BLaER1 treated with 17β-estradiol and CSF1 and Interleukin-3, amounts not matched to agents 10 nM and 100 nM (cell line): ENCODE measurements around the gene COPG2.

Experiments used
- H3K27ac ChIP-seq, 11 experiments: shearing (Covaris generic); formaldehyde crosslinking; 2 replicates each; pipeline ENCODE4 v1.8.1; 2022
- H3K27me3 ChIP-seq, 11 experiments: shearing (Covaris generic); formaldehyde crosslinking; 2 replicates each; pipeline ENCODE4 v1.8.1; 2022
- H3K36me3 ChIP-seq, 11 experiments: shearing (Covaris generic); formaldehyde crosslinking; 2 replicates each; pipeline ENCODE4 v1.8.1; 2022
- H3K4me1 ChIP-seq, 10 experiments: shearing (Covaris generic); formaldehyde crosslinking; 2 replicates each; pipeline ENCODE4 v1.8.1; 2022
- H3K4me2 ChIP-seq, 11 experiments: shearing (Covaris generic); formaldehyde crosslinking; 2 replicates each; pipeline ENCODE4 v1.8.1; 2022
- H3K4me3 ChIP-seq, 10 experiments: shearing (Covaris generic); formaldehyde crosslinking; 2 replicates each; pipeline ENCODE4 v1.8.1; 2022
- H3K9ac ChIP-seq, 11 experiments: shearing (Covaris generic); formaldehyde crosslinking; 2 replicates each; pipeline ENCODE4 v1.8.1; 2022
- H3K9me3 ChIP-seq, 11 experiments: shearing (Covaris generic); formaldehyde crosslinking; replicated peaks in 1 of 11; 2 replicates each; pipeline ENCODE4 v1.8.1; 2022
- H4K20me1 ChIP-seq, 11 experiments: shearing (Covaris generic); formaldehyde crosslinking; 2 replicates each; pipeline ENCODE4 v1.8.1; 2022
- Cebpa-rat ChIP-seq, 11 experiments: shearing (Covaris generic); IDR thresholded peaks; 2 replicates each; pipeline ENCODE4 v1.8.1; 2022

Gene COPG2

DNA sequence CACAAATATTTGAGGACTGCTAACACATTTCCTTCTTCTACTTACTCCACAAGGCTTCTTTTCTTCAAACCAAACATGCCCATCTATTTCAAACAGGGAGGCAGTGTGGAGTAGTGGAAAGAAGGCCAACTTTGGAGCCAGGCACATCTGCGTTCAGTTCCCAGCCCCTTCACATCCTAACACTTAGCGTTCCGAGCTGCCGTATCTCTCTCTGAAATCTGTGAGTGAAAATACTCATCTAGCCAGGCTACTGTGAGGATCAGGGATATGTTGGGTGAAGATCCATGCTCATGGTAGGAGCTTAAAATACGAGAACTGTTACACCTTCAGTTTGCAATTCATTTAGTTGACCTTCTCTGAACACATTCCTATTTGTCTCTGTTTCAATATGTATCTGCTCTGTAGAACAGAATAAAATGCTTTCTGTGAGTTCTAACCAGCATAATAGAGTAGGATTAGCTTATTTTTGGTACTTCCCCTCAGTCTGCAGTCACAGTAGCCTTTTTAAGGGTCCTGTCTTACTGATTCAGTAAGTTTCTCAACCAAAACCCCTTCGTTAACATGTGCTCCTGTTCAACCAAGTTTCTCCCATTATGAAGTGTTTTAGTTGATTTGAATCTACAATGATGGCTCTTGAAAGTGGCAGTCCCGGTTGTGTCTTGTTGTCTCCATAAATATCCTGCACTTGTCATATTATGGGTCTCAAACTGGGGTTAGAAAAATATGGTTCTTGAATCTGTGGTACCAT lies 180.0 kb downstream of the COPG2 start:
- Histone ChIP-seq H3K36me3 (0 out of 22 replicates have a peak, but pooled peaks cover 0 to 4% (median 0%) of the 10 kb centered on the region in 11 experiments), H3K9ac (no peak overlapping the region), H4K20me1 (no peaks in the 10 kb centered on the region), H3K27ac (no peak overlapping the region), H3K4me3 (no peak overlapping the region), H3K27me3 (peaks cover 15 to 48% (median 39%) of the 10 kb centered on the region in 11 experiments), H3K9me3 (peaks cover 44 to 53% (median 50%) of the 10 kb centered on the region in 11 experiments), H3K4me1 (peaks cover 0 to 7% (median 0%) of the 10 kb centered on the region in 10 experiments; a peak in 1 of 20 replicates), H3K4me2 (no peak overlapping the region)
- TF ChIP-seq Cebpa-rat (IDR thresholded peaks at IDR 0.05) = no peak

DNA sequence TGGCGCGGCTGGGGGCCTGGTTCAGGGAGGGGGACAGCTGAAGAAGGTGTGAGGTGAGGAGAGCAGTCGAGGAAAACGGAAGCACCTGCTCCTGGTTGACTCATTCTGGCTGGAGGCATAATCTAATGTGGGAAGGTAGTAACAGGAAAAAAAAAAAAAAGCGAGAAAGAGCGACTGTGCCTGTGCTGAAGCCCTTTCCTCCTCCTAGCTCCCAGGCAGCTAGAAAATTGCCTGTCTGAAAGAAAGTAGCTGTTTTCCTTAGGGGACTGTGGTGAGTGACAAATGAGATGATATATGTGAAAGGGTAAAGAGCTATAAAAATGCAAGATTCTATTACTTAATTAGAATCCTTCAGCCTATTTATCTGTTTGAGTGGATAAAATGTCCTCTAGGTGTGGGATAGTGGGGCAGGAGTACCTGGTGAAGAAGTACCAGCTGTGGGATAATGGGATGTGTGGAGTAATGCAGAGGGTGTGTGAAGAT lies 181.6 kb downstream of the COPG2 start:
- H3K27ac ChIP-seq = no peak overlapping the region
- no peak overlapping the region for H3K4me3 ChIP-seq
- H3K9me3 ChIP-seq = peaks cover 28 to 37% (median 34%) of the 10 kb centered on the region in 11 experiments
- H3K27me3 ChIP-seq = peaks cover 15 to 32% (median 28%) of the 10 kb centered on the region in 11 experiments
- H3K4me2 ChIP-seq = peak overlapping the region in 8 of 11 experiments; percentile 19 to 39 (median 28); a peak in 6 of 22 replicates
- no peak overlapping the region for H3K9ac ChIP-seq
- peaks cover 0 to 7% (median 0%) of the 10 kb centered on the region in 10 experiments; a peak in 1 of 20 replicates for H3K4me1 ChIP-seq
- H4K20me1 ChIP-seq = no peaks in the 10 kb centered on the region
- H3K36me3 ChIP-seq = no peaks in the 10 kb centered on the region
- TF ChIP-seq Cebpa-rat (IDR thresholded peaks at IDR 0.05) = no peak

DNA sequence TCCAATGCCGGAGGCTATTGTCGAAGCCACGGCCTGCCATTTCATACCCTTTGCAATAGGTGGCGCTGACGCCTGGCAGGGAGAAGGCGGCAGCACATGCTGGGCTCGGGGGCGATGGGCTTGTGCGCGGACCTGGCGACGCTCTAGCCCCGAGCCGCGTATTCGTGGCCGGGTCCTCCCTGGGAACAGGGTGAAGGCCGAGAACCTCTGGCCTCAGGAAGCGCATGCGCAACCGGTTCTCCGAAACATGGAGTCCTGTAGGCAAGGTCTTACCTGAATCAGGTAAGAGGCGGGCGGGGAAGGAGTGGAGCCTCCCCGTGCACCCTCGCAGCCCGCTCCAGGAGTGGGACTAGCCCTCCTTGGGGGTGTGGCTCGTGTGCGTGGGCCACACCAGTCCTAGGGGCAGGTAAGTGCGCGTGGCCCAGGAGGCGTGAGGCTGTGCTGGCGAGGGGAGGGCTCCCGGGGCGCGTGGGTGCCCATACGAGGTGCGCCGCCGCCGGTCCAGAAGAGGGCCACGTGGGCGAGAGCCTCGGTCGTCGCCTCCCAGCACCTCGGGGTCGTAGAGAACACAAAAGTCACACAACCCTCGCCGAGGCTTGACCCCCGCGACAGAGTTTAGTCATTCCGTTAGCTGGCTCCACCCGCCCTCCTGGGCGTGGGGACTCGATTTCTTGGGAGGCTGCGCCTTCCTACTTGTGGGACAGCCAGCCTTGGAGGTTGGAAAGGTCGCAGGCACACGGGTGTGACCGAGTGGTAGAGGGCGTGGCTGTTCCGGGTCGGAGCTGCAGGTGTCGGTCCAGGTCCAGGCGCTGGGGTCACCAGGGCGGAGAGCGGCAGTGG lies 182.2 kb downstream of the COPG2 start:
- no peak for TF ChIP-seq Cebpa-rat (IDR thresholded peaks at IDR 0.05)
- Histone ChIP-seq H3K9me3 (peaks cover 22 to 31% (median 28%) of the 10 kb centered on the region in 11 experiments), H3K36me3 (no peaks in the 10 kb centered on the region), H3K4me3 (0 out of 20 replicates have a peak overlapping the region, but pooled peaks of 1 of the 10 experiments have one; percentile 20), H3K27ac (no peak overlapping the region), H3K9ac (no peak overlapping the region), H3K4me1 (peaks cover 0 to 7% (median 0%) of the 10 kb centered on the region in 10 experiments; a peak in 1 of 20 replicates), H4K20me1 (no peaks in the 10 kb centered on the region), H3K4me2 (peak overlapping the region in 10 of 11 experiments; percentile 0 to 39 (median 24); a peak in 11 of 22 replicates), H3K27me3 (peaks cover 15 to 26% (median 23%) of the 10 kb centered on the region in 11 experiments)

DNA sequence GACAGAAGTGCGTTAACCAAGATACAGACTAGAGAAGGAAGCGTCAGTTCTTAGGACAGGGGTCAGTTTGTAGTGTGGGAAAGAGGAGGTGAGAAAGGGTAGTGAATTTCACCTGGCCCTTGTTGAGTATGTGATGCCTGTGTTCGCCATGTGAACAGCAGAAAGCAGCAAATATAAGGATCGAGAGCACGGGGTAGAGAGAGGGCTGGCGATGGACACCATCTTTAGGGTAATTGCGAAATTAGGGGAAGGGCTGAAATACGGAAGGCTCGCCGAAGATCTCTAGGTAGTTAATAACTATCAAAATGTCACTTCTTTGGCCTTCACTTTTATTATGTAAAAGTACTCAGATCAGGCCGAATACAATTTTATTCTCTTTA lies 182.8 kb downstream of the COPG2 start:
- peaks cover 0 to 7% (median 0%) of the 10 kb centered on the region in 10 experiments; a peak in 1 of 20 replicates for H3K4me1 ChIP-seq
- H4K20me1 ChIP-seq = no peaks in the 10 kb centered on the region
- no peaks in the 10 kb centered on the region for H3K36me3 ChIP-seq
- no peak overlapping the region for H3K27ac ChIP-seq
- peaks cover 15 to 23% (median 20%) of the 10 kb centered on the region in 11 experiments for H3K27me3 ChIP-seq
- H3K4me2 ChIP-seq = no peak overlapping the region; a peak in 1 of 22 replicates
- no peak overlapping the region for H3K4me3 ChIP-seq
- peaks cover 15 to 25% (median 21%) of the 10 kb centered on the region in 11 experiments for H3K9me3 ChIP-seq
- peak in 4 of 11 experiments; percentile 13 to 41 (median 26); a peak in 2 of 22 replicates for TF ChIP-seq Cebpa-rat (IDR thresholded peaks at IDR 0.05)
- H3K9ac ChIP-seq = no peak overlapping the region

DNA sequence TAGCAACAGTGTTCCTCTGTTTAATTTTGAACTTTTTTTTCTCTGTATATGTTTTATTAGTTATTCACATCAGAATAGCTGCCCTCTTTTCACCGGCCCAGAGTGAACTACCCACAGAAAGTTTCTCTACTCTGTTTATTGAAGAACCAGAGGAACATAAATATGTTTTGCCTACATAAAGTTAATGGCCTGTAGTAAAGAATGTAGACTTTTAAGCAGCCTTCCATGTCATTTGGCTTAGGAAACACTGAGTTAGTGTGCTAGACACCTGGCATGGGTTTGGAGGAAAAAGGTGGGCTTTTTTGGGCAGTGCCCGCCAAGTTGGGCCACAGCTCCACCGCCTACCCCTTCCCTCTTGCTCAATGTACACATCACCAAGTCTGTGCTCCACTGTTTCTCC lies 185.5 kb downstream of the COPG2 start:
- no peaks in the 10 kb centered on the region for H4K20me1 ChIP-seq
- peaks cover 15 to 23% (median 20%) of the 10 kb centered on the region in 11 experiments for H3K27me3 ChIP-seq
- peaks cover 9 to 21% (median 16%) of the 10 kb centered on the region in 11 experiments; a peak in 20 of 22 replicates for H3K9me3 ChIP-seq
- TF ChIP-seq Cebpa-rat (IDR thresholded peaks at IDR 0.05) = no peak
- H3K4me1 ChIP-seq = peaks cover 0 to 7% (median 0%) of the 10 kb centered on the region in 10 experiments; a peak in 1 of 20 replicates
- H3K36me3 ChIP-seq = no peaks in the 10 kb centered on the region
- no peak overlapping the region for H3K9ac ChIP-seq
- no peak overlapping the region for H3K4me2 ChIP-seq
- no peak overlapping the region for H3K27ac ChIP-seq
- no peak overlapping the region for H3K4me3 ChIP-seq

DNA sequence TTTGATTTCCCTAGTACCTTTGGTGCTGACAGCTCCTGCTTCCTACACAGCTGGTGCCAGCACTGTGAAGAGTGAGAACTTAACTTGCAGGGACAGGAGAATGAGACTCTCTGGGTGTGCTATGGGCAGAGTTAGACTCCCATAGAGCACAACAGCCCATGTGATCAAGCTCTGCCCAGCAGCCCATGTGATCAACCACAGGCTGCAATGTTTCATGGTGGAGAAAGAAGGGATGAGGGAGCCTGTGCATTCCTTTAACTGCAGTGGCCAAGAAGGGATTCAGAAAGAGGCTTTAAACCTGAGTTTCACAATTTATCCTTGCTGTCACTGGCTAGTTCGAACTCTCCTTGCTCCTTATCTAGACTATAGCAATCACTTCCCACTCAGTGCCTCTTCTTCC lies 186.7 kb downstream of the COPG2 start:
- Histone ChIP-seq H3K27ac (no peak overlapping the region), H3K27me3 (peaks cover 12 to 19% (median 16%) of the 10 kb centered on the region in 11 experiments), H3K4me2 (no peak overlapping the region), H4K20me1 (no peaks in the 10 kb centered on the region), H3K4me3 (no peak overlapping the region), H3K9ac (no peak overlapping the region), H3K4me1 (peaks cover 0 to 7% (median 0%) of the 10 kb centered on the region in 10 experiments; a peak in 1 of 20 replicates), H3K36me3 (no peaks in the 10 kb centered on the region), H3K9me3 (peaks cover 13 to 27% (median 20%) of the 10 kb centered on the region in 11 experiments; a peak in 20 of 22 replicates)
- TF ChIP-seq Cebpa-rat (IDR thresholded peaks at IDR 0.05) = no peak

DNA sequence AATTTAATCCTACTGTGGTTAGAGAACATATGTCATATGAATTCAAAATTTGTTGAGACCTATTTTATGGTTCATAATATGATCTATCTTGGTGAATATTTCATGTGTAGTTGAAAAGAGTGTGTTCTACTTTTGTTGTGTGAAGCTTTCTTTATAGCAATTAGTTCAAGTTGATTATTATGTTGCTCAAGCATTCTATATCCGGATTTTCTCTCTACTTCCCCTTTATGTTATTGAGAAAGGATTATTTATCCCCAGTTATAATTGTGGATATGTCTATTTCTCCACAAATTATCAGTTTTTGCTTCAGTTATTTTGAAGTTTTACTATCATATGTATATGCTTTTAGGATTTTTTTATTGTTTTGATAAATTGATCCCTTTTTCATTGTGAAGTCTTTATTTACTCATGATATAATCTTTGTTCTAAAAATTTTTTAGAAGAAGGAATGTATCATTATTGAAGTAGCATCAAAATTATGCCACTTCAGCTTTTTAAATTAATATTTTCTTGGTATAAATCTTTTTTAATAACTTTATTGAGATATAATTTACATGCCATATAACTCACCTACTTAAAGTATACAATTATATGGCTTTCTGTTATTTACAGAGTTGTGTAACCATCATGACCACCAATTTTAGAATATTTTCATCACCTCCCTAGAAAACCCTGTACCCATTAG lies 188.7 kb downstream of the COPG2 start:
- H3K36me3 ChIP-seq = no peaks in the 10 kb centered on the region
- no peak for TF ChIP-seq Cebpa-rat (IDR thresholded peaks at IDR 0.05)
- no peak overlapping the region for H3K4me3 ChIP-seq
- peaks cover 0 to 12% (median 6%) of the 10 kb centered on the region in 11 experiments; a peak in 13 of 22 replicates for H3K9me3 ChIP-seq
- H3K9ac ChIP-seq = no peak overlapping the region
- no peaks in the 10 kb centered on the region for H3K27me3 ChIP-seq
- H3K4me2 ChIP-seq = no peak overlapping the region
- no peaks in the 10 kb centered on the region for H3K4me1 ChIP-seq
- H4K20me1 ChIP-seq = no peaks in the 10 kb centered on the region
- H3K27ac ChIP-seq = no peak overlapping the region

DNA sequence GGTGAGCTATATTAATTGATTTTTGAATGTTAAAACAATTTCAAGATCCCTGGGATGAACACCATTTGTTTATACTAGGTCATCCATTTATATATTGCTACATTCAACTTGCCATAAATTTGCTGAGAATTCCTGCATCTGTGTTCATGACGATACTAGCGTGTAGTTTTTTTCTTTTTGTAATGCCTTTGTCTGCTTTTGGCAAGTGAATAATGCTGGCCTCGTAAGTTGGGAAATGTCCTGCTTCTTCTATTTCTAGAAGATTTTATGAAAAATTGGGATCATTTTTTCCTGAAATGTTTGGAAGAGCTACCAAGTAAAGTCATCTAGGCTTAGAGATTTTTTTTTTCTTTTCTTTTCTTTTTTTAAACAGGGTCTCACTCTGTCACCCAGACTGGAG lies 189.6 kb downstream of the COPG2 start:
- H3K27me3 ChIP-seq = no peaks in the 10 kb centered on the region
- H3K4me2 ChIP-seq = no peak overlapping the region
- H4K20me1 ChIP-seq = no peaks in the 10 kb centered on the region
- H3K9me3 ChIP-seq = peaks cover 0 to 12% (median 6%) of the 10 kb centered on the region in 11 experiments; a peak in 13 of 22 replicates
- H3K9ac ChIP-seq = no peak overlapping the region
- no peak overlapping the region for H3K4me3 ChIP-seq
- no peaks in the 10 kb centered on the region for H3K36me3 ChIP-seq
- TF ChIP-seq Cebpa-rat (IDR thresholded peaks at IDR 0.05) = no peak
- no peak overlapping the region for H3K27ac ChIP-seq
- peaks cover 0 to 7% (median under 1%) of the 10 kb centered on the region in 10 experiments; a peak in 9 of 20 replicates for H3K4me1 ChIP-seq
